ENCODE results near the gene CTXND1.

CTXND1 gene

DNA sequence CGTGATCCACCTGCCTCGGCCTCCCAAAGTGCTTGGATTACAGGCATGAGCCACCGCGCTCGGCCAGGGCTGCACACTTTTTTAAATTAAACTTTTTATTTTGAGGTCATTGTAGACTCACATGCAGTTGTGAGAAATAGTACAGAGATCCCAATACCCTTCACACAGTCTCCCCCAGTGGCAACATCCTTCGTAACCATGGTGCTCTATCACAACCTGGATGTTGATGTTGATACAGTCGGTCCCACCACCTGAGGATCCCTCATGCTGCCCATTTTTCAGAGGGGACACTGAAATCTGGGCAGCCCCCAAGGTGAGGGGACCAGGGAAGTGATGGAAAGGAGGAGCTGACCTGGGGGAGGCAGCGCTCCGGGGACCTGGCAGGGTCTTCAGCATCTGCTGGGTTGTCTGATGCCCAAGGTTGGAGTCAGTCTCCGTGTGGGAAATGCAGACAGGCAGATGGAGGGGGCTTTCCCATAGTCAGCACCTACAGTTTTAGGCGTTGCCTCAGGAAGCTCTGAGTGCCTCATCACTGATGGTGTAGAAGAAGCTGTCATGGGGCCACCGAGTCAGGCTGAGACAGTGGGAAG, 82.2 kb downstream of the CTXND1 start:
- TF ChIP-seq POLR2AphosphoS5 (IDR thresholded peaks at IDR 0.05; ENCODE audit: low read depth, low read length) (no peak), TAF1 (IDR thresholded peaks at IDR 0.05; ENCODE audit: borderline replicate concordance, insufficient read depth, low read length) (no peak), FOXP2 (optimal IDR thresholded peaks at IDR 0.05; ENCODE audit: borderline replicate concordance, extremely low read depth, extremely low read length, insufficient read depth) (no peak), SIN3A (IDR thresholded peaks at IDR 0.05; ENCODE audit: borderline replicate concordance, insufficient read depth, low read length) (no peak)
- TF ChIP-seq, protein P1, sequence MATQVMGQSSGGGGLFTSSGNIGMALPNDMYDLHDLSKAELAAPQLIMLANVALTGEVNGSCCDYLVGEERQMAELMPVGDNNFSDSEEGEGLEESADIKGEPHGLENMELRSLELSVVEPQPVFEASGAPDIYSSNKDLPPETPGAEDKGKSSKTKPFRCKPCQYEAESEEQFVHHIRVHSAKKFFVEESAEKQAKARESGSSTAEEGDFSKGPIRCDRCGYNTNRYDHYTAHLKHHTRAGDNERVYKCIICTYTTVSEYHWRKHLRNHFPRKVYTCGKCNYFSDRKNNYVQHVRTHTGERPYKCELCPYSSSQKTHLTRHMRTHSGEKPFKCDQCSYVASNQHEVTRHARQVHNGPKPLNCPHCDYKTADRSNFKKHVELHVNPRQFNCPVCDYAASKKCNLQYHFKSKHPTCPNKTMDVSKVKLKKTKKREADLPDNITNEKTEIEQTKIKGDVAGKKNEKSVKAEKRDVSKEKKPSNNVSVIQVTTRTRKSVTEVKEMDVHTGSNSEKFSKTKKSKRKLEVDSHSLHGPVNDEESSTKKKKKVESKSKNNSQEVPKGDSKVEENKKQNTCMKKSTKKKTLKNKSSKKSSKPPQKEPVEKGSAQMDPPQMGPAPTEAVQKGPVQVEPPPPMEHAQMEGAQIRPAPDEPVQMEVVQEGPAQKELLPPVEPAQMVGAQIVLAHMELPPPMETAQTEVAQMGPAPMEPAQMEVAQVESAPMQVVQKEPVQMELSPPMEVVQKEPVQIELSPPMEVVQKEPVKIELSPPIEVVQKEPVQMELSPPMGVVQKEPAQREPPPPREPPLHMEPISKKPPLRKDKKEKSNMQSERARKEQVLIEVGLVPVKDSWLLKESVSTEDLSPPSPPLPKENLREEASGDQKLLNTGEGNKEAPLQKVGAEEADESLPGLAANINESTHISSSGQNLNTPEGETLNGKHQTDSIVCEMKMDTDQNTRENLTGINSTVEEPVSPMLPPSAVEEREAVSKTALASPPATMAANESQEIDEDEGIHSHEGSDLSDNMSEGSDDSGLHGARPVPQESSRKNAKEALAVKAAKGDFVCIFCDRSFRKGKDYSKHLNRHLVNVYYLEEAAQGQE (IDR thresholded peaks at IDR 0.05; ENCODE audit: insufficient read depth in 1 of 2, low read depth in 2 of 2, low read length in 2 of 2), result no peak

DNA sequence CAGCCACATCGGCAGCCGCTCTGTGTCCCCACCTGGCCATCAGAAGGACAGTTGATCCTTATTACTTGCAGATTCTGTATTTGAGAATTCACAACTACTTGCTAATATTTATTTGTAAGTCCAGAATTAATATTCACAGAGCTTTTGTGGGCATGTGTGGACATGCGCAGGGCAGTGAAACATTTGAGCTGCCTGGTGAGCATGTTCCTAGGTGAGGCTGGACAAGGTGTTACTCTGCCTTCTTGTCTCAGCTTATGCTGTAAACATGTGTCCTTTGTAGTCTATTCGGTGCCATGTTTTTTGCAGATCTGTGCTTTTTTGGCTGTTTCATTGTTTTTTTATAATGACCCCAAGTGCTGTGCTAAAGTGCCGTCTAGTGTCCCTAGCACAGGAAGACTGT, 83.6 kb downstream of the CTXND1 start:
- TF ChIP-seq, protein P1 (IDR thresholded peaks at IDR 0.05; ENCODE audit: insufficient read depth in 1 of 2, low read depth in 2 of 2, low read length in 2 of 2), result no peak
- TF ChIP-seq TAF1 (IDR thresholded peaks at IDR 0.05; ENCODE audit: borderline replicate concordance, insufficient read depth, low read length) (no peak), POLR2AphosphoS5 (IDR thresholded peaks at IDR 0.05; ENCODE audit: low read depth, low read length) (no peak), SIN3A (IDR thresholded peaks at IDR 0.05; ENCODE audit: borderline replicate concordance, insufficient read depth, low read length) (no peak), FOXP2 (optimal IDR thresholded peaks at IDR 0.05; ENCODE audit: borderline replicate concordance, extremely low read depth, extremely low read length, insufficient read depth) (no peak)

DNA sequence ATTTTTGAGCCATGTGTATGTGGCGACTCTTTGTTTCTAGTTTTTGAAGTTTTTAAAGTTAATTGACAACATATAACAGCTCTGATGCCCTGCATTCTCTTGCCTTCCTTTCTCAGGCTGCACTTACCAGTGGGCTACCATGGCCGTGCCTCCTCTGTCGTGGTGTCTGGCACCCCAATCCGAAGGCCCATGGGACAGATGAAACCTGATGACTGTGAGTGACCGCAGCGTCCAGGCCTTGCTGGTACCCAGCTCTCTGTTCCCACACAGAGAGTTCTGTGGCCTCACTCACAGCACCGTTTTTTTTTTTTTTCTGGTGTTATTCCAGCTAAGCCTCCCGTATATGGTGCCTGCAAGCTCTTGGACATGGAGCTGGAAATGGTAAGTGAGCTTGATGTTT, 84.1 kb downstream of the CTXND1 start:
- TF ChIP-seq, protein P1 (IDR thresholded peaks at IDR 0.05; ENCODE audit: insufficient read depth in 1 of 2, low read depth in 2 of 2, low read length in 2 of 2), result no peak
- TF ChIP-seq FOXP2 (optimal IDR thresholded peaks at IDR 0.05; ENCODE audit: borderline replicate concordance, extremely low read depth, extremely low read length, insufficient read depth) (no peak), POLR2AphosphoS5 (IDR thresholded peaks at IDR 0.05; ENCODE audit: low read depth, low read length) (no peak), TAF1 (IDR thresholded peaks at IDR 0.05; ENCODE audit: borderline replicate concordance, insufficient read depth, low read length) (no peak), SIN3A (IDR thresholded peaks at IDR 0.05; ENCODE audit: borderline replicate concordance, insufficient read depth, low read length) (no peak)

DNA sequence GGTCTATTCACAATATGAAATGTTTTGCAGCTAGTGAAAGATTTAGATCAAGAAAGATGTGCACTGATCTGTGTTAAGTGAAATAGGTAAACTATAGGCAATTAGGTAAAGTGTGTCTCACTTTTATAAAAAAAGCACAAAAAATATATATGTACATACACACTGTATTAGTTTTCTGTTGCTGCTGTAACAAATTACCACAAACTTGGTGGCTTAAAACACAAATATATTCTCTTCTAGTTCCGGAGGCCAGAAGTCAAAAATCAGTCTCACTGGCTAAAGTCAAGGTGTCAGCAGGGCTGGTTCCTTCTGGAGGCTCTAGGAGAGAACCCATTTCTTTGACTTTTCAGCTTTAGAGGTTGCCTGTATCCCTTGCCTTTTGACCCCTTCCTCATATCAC, 88.1 kb downstream of the CTXND1 start:
- TF ChIP-seq, protein P1 (IDR thresholded peaks at IDR 0.05; ENCODE audit: insufficient read depth in 1 of 2, low read depth in 2 of 2, low read length in 2 of 2), result no peak
- TF ChIP-seq FOXP2 (optimal IDR thresholded peaks at IDR 0.05; ENCODE audit: borderline replicate concordance, extremely low read depth, extremely low read length, insufficient read depth), result no peak
- no peak for TF ChIP-seq SIN3A (IDR thresholded peaks at IDR 0.05; ENCODE audit: borderline replicate concordance, insufficient read depth, low read length)
- no peak for TF ChIP-seq POLR2AphosphoS5 (IDR thresholded peaks at IDR 0.05; ENCODE audit: low read depth, low read length)

DNA sequence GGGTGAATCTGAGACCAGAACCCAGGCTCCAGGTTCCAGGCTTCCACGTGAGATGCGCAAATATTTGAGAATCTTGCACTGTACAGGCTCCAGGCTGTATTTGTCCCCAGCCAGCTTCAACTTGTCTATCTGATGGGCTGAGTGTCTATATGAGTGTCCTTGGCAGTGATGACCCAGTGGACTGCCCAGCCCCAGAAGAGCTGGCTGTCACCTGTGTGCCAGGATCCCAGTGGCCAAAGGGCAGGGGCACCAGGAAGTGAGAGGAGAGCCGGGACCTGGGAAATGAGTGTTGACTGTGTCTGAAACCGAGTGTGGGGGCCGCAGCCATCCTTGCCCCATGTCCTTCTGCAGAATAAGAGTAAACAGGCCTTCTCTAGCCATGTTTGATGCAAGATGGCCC, 88.8 kb downstream of the CTXND1 start:
- TF ChIP-seq SIN3A (IDR thresholded peaks at IDR 0.05; ENCODE audit: borderline replicate concordance, insufficient read depth, low read length), result no peak
- TF ChIP-seq TAF1 (IDR thresholded peaks at IDR 0.05; ENCODE audit: borderline replicate concordance, insufficient read depth, low read length), result no peak
- TF ChIP-seq, protein P1 (IDR thresholded peaks at IDR 0.05; ENCODE audit: insufficient read depth in 1 of 2, low read depth in 2 of 2, low read length in 2 of 2), result no peak
- TF ChIP-seq FOXP2 (optimal IDR thresholded peaks at IDR 0.05; ENCODE audit: borderline replicate concordance, extremely low read depth, extremely low read length, insufficient read depth), result no peak
- TF ChIP-seq POLR2AphosphoS5 (IDR thresholded peaks at IDR 0.05; ENCODE audit: low read depth, low read length), result no peak

All from PFSK-1 (cell line).